Kasumi-1 (cell line): Measurements from ENCODE around the gene DYNLL2.
"Not testable (repeated sequence)": the region's sequence is repeated elsewhere in the genome, so short reads cannot be mapped to it uniquely, and the experiment has no call there.

ENCODE experiments used
- DNase-seq, 2 experiments: peaks; one replicate each; lab custom pipeline; 2025; lab: John Stamatoyannopoulos, UW

The DYNLL2 gene

DNA sequence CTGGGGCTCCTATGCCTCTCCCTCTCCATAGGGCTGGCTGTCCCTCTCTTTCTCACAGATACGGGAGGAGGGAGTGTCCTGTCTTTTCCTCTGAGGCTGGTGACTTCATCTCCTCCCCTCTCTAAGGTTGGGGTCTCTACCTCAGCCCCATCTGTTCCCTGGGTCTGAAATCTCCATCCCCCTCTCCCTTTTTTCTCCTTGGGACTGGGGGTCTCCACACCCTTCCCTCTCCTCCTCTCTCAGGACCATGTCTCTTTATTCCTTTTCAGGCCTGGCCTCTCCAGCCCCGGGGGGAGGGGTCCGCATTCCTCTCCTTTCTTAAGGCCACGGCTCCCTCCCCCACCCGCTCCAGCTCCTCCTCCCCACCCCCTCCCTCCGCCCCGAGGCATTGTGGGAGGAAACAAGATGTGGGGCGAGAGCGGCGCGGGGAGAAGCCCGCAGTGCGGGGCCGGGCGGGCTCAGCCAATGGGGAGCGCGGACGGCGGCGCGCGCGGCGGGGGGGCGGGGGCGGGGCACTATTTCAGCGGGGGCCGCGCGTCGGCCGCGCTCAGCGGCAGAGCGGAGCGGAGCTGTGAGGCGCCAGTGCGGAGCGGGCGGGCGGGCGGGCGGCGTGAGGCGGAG, at the start of gene DYNLL2:
Gene DYNLL2 (plus strand): TSS at position 550 of the 621 bp plus-strand sequence. CDS start 3,672 bp downstream, outside the sequence.
- DNase-seq = peak; percentile 77 to 89

DNA sequence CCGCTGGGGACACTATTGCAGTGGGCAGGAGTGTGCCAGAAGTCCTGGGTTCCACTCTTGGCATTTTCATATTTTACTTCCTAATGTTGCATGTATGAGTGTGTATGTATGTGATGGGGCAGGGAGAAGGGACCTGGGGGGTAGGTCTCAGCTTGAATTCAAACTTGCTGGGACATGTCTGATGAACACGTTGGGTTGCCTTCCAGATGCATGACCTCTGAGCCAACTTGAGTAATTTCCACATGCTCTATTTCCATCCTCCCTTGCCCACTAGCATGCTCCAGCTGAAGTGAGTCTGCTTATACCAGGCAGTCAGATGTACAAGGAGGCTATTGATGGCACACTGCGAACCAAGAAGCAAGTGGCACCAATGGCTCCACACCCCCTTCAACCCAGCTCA, 43.2 kb upstream of the DYNLL2 start:
- no peak for DNase-seq

DNA sequence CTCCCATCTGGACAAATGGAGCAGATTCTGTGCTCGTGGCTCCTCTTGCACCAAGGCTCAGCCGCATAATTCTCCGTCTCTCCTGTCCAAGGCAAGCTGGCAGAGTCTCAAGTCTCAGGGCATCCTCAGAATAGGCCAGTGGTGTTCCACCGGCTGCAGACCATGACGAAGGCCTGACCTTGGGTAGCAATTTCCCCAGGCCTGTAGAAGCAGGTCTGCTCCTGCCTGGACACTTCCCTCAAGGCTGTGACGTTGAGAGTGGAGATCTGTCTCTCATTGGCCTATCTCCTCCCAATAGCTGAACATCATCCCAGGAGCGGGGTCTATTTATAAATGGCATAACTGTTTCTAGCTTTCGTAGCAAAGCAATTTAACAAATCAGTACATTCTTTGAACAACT, 42.8 kb upstream of the DYNLL2 start:
- DNase-seq = no peak

DNA sequence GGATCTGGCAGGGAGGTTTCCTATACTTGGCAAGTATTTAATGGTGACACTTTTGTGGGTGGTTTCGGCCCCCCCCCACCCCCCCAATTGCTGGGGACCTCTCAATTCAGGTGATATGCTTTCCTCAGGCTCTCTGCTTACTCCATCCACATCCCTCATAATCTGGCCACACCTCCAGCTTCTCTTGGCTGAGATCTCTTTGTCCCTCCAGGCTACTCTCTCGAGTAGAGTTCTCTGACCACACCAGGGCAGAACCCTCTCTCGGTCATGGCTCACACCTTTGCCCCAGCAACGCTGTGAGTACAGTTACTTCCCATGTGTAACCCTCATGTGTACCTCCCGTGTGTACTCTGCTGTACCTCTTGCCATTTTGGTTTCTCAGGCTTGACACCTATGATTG, 42.1 kb upstream of the DYNLL2 start:
- DNase-seq = no peak

DNA sequence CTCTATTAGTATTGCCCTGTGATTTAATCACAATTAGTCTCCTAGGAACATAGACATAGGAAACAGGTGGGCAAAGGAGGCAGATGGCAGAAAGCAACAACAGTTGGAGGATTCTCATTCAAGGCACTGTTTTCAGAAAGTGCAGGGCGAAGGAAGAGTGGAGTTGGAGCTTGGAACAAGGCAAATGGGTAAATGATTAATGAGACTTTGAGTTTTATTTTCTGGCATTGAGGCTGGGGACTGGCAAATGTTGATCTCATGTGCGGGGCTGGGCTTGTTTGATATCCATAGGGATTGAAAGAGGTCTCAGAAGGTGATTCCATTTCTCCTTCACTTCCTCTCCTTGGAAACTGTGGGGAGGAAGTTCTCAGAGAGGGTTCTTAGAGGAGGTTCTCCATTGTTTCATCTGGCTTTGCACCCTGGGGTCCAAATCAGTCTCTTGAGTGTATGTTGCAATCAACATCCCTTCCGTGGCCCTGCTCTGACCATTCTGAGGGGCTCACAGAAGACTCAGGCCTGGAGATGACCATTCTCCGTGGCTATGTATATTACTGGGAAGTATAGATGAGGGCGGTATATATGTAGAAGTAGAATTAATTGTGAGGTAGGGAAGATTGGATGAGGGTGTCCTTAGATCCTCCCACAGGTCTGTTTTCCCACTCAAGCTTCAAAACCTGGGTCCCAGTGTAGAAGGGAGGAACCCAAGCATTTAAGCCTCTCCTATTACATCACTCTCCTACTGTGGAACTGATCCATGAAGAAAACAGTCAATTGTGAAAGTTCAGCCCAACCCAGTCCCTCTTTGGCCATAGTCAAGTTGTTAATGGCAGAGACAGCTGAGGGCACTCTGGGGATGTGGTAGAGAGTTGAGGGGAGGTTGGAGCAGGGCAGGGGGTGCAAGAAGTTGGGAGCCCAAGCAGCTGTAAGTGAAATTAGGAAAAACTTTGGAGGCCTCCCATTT, 39.7 kb upstream of the DYNLL2 start:
- DNase-seq = no peak

DNA sequence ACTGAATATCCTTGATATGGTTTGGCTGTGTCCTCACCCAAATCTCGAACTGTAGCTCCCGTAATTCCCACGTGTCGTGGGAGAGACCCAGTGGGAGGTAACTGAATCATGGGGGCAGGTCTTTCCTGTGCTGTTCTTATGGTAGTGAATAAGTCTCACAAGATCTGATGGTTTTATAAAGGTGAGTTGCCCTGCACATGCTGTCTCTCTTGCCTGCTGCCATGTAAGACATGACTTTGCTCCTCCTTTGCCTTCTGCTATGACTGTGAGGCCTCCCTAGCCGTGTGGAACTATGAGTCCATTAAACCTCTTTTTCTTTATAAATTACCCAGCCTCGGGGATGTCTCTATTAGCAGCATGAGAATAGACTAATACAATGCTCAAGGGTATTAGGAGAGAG, 39.0 kb upstream of the DYNLL2 start:
- DNase-seq = not testable (repeated sequence)

DNA sequence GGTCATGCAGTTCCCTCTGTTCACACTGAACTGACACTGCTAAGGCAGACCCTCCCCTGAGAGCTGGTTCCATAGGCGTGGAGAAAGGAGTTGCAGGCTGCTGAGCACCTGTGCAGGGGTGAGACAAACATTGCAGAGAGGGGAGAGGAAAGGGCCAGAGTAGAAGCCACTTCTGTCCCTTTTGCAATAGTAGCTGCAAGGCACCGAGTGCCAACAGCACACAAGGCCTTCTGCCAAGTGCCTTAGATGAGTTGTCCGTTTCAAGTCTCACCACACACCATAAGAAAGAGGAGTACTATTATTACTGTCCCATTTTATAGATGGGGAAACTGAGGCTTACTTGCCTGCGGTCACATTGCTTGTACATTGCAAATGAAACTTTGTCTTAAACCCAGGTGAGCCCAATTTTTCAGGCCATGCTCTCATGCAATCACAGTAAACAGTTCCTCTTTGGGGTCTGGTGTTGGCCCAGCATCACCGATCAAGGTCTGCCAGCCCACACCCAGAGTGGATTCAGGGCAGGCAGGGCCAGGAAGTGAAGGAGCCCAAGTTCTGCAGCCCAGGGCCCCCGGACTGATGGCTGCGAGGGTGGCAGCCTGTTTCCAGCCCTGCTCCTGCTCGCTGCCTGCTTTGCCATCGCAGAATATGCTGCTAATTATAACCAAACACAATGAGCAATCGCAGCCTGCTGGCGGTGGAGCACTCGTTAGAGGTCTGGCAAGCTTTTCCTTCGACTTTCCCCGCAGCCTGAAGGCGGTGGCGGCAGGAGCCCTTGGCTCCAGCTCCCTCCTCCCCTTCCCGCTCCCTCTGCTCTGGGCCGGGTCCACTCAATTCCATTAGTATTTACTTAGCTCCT, 36.8 kb upstream of the DYNLL2 start:
- no peak for DNase-seq

DNA sequence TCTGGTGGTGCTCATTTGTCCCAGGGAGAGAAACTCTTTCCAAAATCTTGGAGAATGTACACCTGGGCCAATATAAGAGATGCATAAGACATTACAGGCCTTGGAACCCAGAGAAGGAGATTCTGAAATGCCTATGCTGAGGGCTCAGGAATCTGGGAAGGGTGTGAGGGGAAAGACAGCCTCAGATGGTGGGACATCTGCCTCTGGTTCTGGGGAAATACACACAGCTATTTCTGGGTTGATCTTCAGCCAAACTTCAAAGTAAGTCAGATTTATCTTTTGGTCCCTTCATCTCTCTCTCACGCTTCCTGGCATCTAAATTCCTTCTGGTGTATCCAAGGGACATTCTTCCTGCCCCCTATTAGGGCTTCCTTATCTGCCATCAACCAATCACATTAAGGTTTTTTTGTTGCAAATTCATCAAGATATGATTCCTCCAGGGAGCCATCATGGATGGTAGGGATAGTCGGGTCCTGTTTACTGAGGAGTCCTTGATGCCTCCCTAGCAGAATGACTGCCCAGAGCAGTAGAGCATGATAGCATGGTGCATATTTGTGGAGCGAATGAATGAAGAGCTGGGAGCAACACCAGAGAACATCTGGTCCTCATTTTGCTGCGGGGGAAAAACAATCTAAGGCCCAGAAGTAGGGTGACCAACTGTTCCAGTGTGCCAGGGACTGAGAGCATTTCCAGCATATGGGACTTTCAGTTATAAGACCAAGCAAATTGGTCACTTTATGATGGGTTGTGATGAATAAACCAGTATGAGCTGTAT, 35.7 kb upstream of the DYNLL2 start:
- DNase-seq = no peak

DNA sequence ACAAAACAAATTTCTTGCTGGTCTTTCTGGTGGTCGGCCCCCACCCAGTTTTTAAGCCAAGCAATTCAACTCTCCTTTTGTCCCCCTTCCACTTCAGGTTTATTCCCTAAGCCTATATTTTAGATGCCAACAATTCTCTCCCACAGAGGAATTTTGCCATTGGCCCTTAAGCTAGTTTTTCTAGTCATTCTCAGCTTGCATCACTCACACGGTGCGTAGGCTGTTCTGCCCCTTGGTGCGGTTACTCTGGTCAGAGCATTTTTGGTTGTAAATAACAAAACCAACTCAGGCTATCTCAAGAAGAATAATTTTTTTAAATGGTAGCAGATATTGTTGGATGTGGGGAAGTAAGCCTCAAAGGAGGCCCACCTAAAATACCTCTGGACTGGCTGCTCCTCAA, 33.7 kb upstream of the DYNLL2 start:
- DNase-seq = no peak

DNA sequence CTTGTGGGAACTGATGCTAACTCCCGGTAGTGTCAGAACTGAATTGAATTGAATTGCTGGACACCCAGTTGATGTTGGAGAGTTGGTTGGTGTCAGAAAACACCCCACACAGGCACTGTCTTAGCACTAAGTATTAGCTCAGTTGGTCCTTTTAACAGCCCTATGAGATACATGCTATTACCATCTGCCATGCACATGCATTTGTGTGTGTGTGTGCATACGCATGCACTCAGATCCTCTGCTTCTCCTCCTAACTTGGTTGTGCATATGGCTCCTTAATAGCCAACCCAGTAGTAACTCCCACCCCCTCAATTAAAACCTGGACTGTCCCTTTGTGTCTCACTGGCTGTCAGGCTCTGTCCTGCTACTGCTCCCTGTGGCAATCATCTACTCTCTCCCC, 32.3 kb upstream of the DYNLL2 start:
- DNase-seq = no peak

DNA sequence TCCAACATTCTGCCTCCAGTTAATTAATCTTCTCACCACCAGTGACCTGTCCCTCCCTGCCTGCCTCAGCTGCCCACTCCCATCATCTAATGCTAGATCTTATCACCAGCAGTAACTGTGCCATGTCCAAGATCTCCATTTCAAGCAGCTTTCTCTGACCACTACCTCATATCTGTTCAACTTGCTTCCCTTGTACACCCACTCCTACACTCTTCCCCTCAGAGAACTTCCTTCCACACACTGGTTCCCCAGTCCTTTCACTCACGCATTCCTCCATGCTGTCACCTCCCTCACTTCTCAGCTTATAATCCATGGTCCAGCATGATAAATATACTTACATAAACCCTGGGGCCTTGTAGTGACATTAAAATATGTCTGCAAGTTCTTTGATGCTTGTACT, 31.8 kb upstream of the DYNLL2 start:
- no peak for DNase-seq

DNA sequence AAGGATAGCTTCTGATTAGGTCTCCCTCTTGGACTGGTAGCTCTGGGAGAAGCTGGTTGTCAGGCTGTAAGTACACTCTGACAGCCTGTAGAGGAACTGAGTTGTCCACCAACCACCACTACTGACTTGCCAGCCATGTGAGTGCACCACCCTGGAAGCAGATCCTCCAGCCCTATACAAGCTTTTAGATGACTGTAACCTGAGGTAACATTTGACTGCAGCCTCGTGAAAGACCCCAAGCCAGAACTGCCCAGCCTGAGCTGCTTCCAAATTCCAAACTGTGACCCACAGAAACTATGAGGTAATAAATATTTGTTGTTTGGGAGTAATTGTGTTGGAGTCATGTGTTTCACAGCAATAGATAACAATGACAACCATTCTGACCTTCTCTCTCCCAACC, 30.8 kb upstream of the DYNLL2 start:
- no peak for DNase-seq

DNA sequence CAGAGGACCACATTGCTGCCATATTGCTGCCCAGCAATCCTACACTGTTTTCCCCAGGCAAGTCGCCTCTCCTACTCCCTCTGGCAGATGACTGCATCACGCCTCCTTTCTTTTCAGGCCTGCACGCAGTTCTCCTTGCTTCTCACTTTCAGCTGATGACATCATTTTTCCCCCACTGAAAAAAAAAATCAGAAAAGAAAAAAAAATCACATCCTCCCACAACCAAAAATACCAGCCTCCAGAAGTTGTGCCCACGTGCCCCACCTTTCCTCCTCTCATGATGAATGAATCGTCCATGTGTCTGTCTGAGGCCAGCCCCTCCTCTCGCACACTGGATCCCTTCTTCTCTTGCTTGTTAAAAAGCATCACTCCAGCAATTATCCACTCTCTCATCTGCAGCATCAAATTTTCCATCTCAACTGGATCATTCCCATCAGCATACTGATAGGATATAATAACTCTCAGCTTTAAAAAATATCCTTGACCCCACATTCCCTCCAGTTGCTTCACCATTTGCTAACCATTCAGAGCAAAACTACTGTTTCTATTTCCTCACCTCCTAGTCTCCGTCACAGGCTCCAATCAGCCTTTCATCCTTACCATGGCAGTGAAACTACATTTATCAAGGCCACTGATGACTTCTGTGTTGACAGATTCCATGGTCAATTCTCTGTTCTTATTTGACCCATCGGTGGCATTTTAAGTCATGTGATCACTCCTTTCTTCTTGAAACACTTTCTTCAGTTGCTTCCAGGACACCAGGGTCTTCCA, 30.1 kb upstream of the DYNLL2 start:
- DNase-seq = no peak

DNA sequence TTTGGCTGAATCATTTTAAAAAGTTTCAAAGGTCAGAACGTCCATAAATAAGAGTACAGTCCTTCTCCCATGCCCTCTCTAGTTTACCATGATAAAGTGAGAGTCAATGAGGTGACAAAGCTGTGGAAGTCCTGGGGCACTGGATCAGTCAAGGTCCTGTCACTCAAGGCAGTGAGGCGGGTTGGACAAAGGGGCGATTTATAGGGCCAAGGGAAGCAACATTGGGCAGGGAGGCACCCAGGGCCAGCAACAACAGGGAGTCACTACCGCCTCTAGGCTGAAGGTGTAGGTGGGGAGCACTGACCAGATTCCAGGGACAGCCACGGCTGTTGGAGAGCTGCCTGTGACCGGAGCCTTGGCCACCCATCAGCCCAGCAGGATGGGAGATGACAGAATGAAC, 28.6 kb upstream of the DYNLL2 start:
- no peak for DNase-seq

DNA sequence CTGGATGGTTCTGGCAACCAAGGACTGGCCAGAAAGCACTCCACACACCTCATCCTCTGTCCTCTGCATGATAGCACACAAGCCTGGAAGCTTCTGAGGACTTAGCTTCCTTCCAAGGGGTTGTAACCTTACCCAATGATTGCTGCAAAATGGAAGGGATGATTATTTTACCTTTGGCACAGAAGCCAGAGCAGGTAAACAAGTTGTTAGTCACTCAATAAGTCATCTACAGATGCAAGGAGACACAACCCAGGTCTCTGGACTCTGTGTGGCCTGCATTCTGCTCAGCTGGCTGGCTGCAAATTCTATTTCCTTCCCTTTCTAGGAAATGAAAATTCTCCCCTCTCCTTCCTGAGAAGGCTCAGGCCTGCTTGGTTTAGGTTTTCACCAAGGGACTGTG, 26.7 kb upstream of the DYNLL2 start:
- DNase-seq = no peak

DNA sequence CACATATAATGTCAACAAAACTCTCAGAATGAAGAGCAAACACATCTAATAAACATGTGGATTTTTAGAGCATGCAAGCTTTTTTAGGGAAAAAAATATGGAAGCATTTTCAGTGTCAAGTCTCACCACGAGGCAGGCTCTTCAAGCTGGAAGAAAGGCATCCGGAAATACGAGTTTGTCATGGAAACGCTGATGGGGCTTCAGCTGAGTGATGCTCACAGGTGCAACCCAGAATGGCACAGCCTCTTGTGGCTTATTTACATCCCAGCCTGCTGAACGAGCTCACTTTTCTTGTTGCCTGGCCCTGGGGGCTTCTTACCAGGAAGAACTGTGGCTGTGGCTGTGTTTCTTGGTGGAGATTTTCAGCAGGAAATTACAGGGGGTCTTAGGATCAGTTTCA, 24.1 kb upstream of the DYNLL2 start:
- no peak for DNase-seq

DNA sequence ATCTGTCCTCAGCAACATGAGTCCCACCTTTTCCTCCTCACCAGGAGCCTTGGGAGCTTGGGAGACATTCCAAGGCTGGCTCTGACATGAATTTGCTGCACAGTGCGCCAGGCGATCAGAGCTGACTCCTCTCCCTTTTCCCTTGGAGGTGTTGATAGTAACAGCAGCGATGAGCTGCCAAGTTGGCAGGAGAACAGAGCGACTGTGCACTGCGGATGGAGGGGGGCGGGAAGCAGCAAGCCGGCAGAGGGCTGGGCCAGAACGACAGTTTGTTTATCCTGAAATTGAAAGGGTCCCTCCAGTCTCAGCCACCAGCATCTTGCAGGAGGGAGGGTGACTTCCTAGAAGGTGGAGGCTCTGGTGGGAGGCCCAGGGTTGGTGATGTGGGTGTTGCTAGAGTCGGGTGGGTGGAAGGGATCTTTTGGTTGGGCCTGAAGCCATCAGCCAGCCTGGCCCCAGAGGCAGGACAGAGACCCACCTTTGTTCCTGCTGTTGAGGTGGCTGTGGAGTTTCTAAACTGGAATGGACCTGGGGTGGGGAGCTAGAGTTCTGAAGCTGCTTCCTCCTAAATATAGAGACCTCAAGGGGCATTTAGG, 22.5 kb upstream of the DYNLL2 start:
- DNase-seq = no peak

DNA sequence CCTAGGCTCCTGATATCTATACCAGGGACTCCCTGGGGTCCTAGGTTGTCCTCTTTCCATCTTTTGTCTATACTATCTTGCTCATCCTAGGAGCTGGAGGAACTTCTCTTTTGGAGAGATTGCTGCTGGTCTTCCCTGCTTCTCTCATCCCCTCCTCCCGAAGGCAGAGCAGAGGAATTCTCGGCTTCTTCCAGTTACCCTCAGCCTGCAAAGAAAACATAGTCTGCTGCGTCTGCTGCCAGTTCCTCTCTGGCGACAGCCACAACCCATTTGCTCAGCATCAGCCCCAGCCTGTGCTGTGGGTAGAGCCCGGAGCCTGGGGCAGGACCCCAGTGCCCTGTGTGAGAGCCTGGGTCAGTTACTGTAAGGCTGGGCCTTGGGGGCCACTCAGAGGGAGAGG, 21.5 kb upstream of the DYNLL2 start:
- DNase-seq = no peak

DNA sequence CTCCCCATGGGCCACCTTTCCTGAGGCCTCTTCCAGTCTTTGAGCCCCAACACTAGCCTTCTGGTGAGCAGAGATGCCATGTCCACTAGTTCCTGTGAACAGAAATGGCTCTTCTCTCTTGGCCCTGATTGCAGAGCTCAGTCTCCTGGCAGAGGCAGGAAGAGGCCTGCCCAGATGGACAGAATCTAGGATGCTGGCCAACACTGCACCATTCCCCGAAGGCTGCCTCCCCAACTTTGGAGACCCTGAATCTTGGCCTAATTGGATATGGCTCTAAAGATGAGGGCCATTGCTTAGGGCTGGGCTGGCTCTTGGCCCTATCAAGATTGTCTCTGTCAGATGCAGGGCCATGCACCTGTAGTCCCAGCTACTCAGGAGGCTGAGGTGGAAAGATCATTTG, 18.0 kb upstream of the DYNLL2 start:
- no peak for DNase-seq

DNA sequence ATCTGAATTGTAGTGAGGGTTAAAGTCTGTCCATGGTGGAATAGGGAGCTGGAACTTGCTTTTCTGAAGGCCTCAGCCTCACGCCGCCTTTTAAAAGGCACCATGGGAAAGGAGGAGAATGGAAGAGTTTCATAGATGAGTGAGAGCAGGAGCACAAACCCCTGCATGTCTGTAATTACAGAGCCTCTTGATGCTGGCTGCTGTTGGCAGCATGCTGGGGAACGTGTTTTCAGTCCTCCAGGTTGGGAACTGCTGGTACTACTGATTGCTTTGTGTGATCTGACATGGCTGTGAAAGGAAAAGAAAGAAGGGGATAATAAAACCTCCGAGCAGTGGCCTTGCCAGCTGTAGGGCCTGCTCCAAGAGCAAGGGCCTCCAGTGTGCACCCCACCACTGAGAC, 16.8 kb upstream of the DYNLL2 start:
- no peak for DNase-seq

DNA sequence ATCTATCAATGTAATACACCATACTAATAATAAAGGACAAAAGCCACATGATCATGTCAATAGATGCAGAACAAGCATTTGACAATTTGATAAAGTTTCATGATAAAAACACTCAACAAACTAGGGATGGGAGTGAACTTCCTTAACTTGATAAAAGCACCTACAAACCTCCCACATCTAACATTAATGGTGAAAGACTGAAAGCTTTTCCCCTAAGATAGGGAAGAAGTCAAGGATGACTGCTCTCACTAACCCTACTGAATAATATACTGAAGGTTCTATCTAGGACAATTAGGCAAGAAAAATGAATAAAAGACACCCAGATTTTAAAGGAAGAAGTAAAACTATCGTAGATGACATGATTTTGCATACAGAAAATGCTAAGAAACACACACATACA, 10.4 kb upstream of the DYNLL2 start:
- no peak for DNase-seq
